Measurements from ENCODE around the gene PDGFA. TPM values are rescaled to one million over a fixed set of nuclear protein-coding genes. Genes with fewer than 3 reads are reported as not detected.

Gene PDGFA
- total RNA-seq, 1 experiment from 2014 or later, result 18.4 TPM

DNA sequence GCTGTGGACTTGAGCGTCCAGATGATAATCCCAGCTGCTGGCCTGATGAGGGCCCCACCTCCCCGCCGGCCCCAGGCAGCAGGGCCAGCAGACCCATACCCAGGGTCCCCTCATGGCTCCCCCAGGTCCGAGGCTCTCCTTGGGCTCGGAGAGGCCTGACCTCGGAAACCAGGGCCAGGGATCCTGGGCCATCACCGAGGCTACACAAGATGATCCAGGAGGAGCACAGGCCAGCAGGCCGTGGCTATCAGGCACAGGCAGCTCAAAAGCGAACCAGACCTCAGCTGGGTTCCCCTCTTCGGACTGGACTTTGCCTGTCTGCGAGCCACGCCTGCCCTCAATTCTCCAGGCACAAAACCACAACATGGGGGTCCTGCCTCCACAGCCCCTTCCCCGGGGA is 17.4 kb downstream of the PDGFA start:
- Histone ChIP-seq H3K27me3 (ENCODE audit: low read length) (no peaks in the 10 kb centered on the region), H3F3A (ENCODE audit: low read length, unreplicated experiment) (no peaks in the 10 kb centered on the region), H4K20me1 (ENCODE audit: low read length) (no peaks in the 10 kb centered on the region), H3K9me2 (replicated peaks; ENCODE audit: low read length) (no peaks in the 10 kb centered on the region), H3K9me3 (ENCODE audit: low read length) (no peaks in the 10 kb centered on the region), H3K79me2 (ENCODE audit: low read length) (no peaks in the 10 kb centered on the region), H3K9ac (ENCODE audit: low read length) (no peak overlapping the region), H3K4me3 (ENCODE audit: low read length) (no peak overlapping the region), H2AFZ (ENCODE audit: low read length) (no peak overlapping the region), H3K36me3 (ENCODE audit: low read depth, low read length) (no peaks in the 10 kb centered on the region; the same call in 1 of the 2 replicates), H3K4me2 (ENCODE audit: low read length) (no peak overlapping the region), H3K4me1 (ENCODE audit: insufficient read depth, low read length) (no peaks in the 10 kb centered on the region), H3K27ac (ENCODE audit: low read length) (no peak overlapping the region)
- POLR2A ChIA-PET (ENCODE audit: unreplicated experiment), result interaction anchor here (0.7 kb wide), 1 partner anchor 240 kb away, joined by 4 read pairs; no protein-coding TSS in a partner anchor
- intact Hi-C loops (cut with micrococcal nuclease), result no loop called here
- no peak for ATAC-seq
- DNase-seq, result no peak
- CTCF ChIA-PET, result no interaction called here
- TF ChIP-seq EZH2 (IDR thresholded peaks at IDR 0.05; ENCODE audit: low read length, unreplicated experiment), result no peak
- TF ChIP-seq EZH2phosphoT487 (IDR thresholded peaks at IDR 0.05; ENCODE audit: borderline replicate concordance, low read length), result no peak
- TF ChIP-seq, protein P1, sequence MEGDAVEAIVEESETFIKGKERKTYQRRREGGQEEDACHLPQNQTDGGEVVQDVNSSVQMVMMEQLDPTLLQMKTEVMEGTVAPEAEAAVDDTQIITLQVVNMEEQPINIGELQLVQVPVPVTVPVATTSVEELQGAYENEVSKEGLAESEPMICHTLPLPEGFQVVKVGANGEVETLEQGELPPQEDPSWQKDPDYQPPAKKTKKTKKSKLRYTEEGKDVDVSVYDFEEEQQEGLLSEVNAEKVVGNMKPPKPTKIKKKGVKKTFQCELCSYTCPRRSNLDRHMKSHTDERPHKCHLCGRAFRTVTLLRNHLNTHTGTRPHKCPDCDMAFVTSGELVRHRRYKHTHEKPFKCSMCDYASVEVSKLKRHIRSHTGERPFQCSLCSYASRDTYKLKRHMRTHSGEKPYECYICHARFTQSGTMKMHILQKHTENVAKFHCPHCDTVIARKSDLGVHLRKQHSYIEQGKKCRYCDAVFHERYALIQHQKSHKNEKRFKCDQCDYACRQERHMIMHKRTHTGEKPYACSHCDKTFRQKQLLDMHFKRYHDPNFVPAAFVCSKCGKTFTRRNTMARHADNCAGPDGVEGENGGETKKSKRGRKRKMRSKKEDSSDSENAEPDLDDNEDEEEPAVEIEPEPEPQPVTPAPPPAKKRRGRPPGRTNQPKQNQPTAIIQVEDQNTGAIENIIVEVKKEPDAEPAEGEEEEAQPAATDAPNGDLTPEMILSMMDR (conservative IDR thresholded peaks at IDR 0.05; ENCODE audit: low read depth, low read length), result no peak
- BruUV-seq (replicated peaks), result no TSS peak

- CTCF ChIA-PET, result no interaction called here
- no peak for ATAC-seq
Measured at GRCh38 chr7:501526-501925, 18.1 kb downstream of the PDGFA start.

More at GRCh38 chr7:501526-501925, 18.1 kb downstream of the PDGFA start:
- Histone ChIP-seq H3K4me2 (ENCODE audit: low read length) (no peak overlapping the region), H2AFZ (ENCODE audit: low read length) (no peak overlapping the region), H3K9me2 (replicated peaks; ENCODE audit: low read length) (no peaks in the 10 kb centered on the region), H3K4me1 (ENCODE audit: insufficient read depth, low read length) (no peaks in the 10 kb centered on the region), H4K20me1 (ENCODE audit: low read length) (no peaks in the 10 kb centered on the region), H3K9me3 (ENCODE audit: low read length) (no peaks in the 10 kb centered on the region), H3K9ac (ENCODE audit: low read length) (no peak overlapping the region), H3K79me2 (ENCODE audit: low read length) (no peaks in the 10 kb centered on the region), H3K4me3 (ENCODE audit: low read length) (no peak overlapping the region), H3K36me3 (ENCODE audit: low read depth, low read length) (no peaks in the 10 kb centered on the region; the same call in 1 of the 2 replicates), H3F3A (ENCODE audit: low read length, unreplicated experiment) (no peaks in the 10 kb centered on the region), H3K27ac (ENCODE audit: low read length) (no peak overlapping the region), H3K27me3 (ENCODE audit: low read length) (no peaks in the 10 kb centered on the region)
- POLR2A ChIA-PET (ENCODE audit: unreplicated experiment), result no interaction called here
- intact Hi-C loops (cut with micrococcal nuclease), result no loop called here
- BruUV-seq (replicated peaks), result no TSS peak
- TF ChIP-seq, protein P1 (conservative IDR thresholded peaks at IDR 0.05; ENCODE audit: low read depth, low read length), result no peak
- TF ChIP-seq EZH2 (IDR thresholded peaks at IDR 0.05; ENCODE audit: low read length, unreplicated experiment) (no peak), EZH2phosphoT487 (IDR thresholded peaks at IDR 0.05; ENCODE audit: borderline replicate concordance, low read length) (no peak)
- no peak for DNase-seq

All from PC-3 (cell line).